ENCODE data around the gene CD93.

CD93 gene

GRCh38 chr20:23095499-23095898, 9.4 kb upstream of the CD93 start:
- H3K9ac ChIP-seq (ENCODE audit: low read length): no peak overlapping the region
- H3K4me1 ChIP-seq (ENCODE audit: insufficient read depth, low read length): no peaks in the 10 kb centered on the region
- H3K27ac ChIP-seq (ENCODE audit: low read depth, low read length): no peak overlapping the region
- no peaks in the 10 kb centered on the region for H3K9me3 ChIP-seq (ENCODE audit: low read length)
- no peak overlapping the region for H3K4me3 ChIP-seq (ENCODE audit: low read depth in 1 of 2, low read length in 2 of 2)
- no peaks in the 10 kb centered on the region for H3K36me3 ChIP-seq (ENCODE audit: insufficient read depth, low read length)
- H3K27me3 ChIP-seq (ENCODE audit: control insufficient read depth in 1 of 2, insufficient read depth in 2 of 2, low read length in 2 of 2): no peaks in the 10 kb centered on the region

- Histone ChIP-seq H3K9ac (ENCODE audit: low read length) (no peak overlapping the region), H3K4me1 (ENCODE audit: insufficient read depth, low read length) (no peaks in the 10 kb centered on the region), H3K27ac (ENCODE audit: low read depth, low read length) (no peak overlapping the region), H3K27me3 (ENCODE audit: control insufficient read depth in 1 of 2, insufficient read depth in 2 of 2, low read length in 2 of 2) (no peaks in the 10 kb centered on the region), H3K4me3 (ENCODE audit: low read depth in 1 of 2, low read length in 2 of 2) (no peak overlapping the region), H3K9me3 (ENCODE audit: low read length) (no peaks in the 10 kb centered on the region), H3K36me3 (ENCODE audit: insufficient read depth, low read length) (no peaks in the 10 kb centered on the region)
Observed at GRCh38 chr20:23094927-23095326, 8.8 kb upstream of the CD93 start.

DNA sequence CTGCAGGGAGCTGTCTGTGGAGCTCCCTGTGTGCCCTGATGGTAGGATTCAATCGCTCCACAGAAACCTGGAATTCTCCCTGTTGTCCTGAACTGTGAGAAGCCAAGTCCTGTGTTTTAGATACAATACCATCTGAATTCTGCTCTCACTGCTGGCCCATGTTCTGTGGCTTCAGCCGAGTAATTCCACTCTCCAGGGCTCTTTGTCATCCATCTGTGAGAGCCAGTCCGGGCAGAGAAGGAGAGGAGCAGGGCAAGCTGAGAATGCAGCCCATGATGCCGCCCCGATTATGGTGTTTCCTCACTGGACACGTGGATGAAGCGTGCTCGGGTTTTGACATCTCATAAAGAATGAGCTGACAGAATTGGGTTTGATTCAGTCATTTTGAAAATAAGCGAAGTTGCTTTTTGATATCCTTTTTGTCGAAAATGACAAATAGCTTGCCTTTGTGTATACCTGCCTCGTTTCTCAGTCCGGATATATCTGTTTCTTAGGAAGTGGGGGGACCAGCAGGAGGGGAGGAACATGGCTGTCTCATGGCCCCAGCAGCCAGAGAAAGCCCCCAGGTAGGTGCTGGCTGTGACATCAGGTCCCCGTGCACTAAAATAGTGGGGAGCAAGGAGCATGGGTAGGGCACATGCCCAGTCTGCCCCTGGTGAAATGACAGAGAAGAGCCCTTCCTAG, 8.2 kb upstream of the CD93 start:
- Histone ChIP-seq H3K4me1 (ENCODE audit: insufficient read depth, low read length) (no peaks in the 10 kb centered on the region), H3K27ac (ENCODE audit: low read depth, low read length) (no peak overlapping the region), H3K27me3 (ENCODE audit: control insufficient read depth in 1 of 2, insufficient read depth in 2 of 2, low read length in 2 of 2) (no peaks in the 10 kb centered on the region), H3K9ac (ENCODE audit: low read length) (no peak overlapping the region), H3K4me3 (ENCODE audit: low read depth in 1 of 2, low read length in 2 of 2) (no peak overlapping the region), H3K9me3 (ENCODE audit: low read length) (no peaks in the 10 kb centered on the region), H3K36me3 (ENCODE audit: insufficient read depth, low read length) (no peaks in the 10 kb centered on the region)

GRCh38 chr20:23093613-23094012, 7.5 kb upstream of the CD93 start:
- H3K27ac ChIP-seq (ENCODE audit: low read depth, low read length): no peak overlapping the region
- no peaks in the 10 kb centered on the region for H3K27me3 ChIP-seq (ENCODE audit: control insufficient read depth in 1 of 2, insufficient read depth in 2 of 2, low read length in 2 of 2)

DNA sequence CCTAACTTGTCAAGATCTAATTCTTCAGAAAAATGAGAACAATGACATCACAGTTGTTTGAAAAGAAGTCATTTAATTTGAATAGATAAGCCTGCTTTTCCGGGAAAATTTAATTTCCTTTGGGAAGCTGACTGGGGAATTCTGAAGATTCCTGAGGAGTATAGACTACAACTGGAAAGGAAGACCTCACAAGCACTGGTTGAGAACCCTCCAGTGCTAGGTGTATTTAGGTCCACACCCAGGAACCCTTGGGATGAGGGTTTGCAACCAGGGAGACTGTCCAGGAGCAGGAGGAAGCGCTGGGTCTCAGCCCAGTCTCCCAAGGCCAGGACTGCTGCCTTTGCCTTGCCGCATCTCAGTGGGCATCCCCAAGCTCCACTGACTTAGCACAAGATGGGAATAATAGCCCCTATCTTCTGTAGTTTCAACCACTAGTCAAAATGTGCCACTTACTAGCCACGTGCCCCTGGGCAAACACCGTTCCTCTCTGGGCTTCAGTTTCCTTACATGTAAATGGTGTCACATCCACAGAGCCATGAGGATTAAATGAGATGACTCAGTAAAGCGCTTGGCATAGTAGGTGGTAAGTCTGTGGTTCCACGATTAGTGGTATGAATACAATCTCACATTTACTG, 6.9 kb upstream of the CD93 start:
- Histone ChIP-seq H3K27ac (ENCODE audit: low read depth, low read length) (no peak overlapping the region), H3K4me3 (ENCODE audit: low read depth in 1 of 2, low read length in 2 of 2) (no peak overlapping the region), H3K9ac (ENCODE audit: low read length) (no peak overlapping the region), H3K36me3 (ENCODE audit: insufficient read depth, low read length) (no peaks in the 10 kb centered on the region), H3K4me1 (ENCODE audit: insufficient read depth, low read length) (no peaks in the 10 kb centered on the region), H3K27me3 (ENCODE audit: control insufficient read depth in 1 of 2, insufficient read depth in 2 of 2, low read length in 2 of 2) (no peaks in the 10 kb centered on the region), H3K9me3 (ENCODE audit: low read length) (no peaks in the 10 kb centered on the region)

More at GRCh38 chr20:23093613-23094012, 7.5 kb upstream of the CD93 start:
- Histone ChIP-seq H3K36me3 (ENCODE audit: insufficient read depth, low read length) (no peaks in the 10 kb centered on the region), H3K9ac (ENCODE audit: low read length) (no peak overlapping the region), H3K4me3 (ENCODE audit: low read depth in 1 of 2, low read length in 2 of 2) (no peak overlapping the region), H3K4me1 (ENCODE audit: insufficient read depth, low read length) (no peaks in the 10 kb centered on the region), H3K9me3 (ENCODE audit: low read length) (no peaks in the 10 kb centered on the region)

- Histone ChIP-seq H3K4me1 (ENCODE audit: insufficient read depth, low read length) (no peaks in the 10 kb centered on the region), H3K27me3 (ENCODE audit: control insufficient read depth in 1 of 2, insufficient read depth in 2 of 2, low read length in 2 of 2) (no peaks in the 10 kb centered on the region), H3K27ac (ENCODE audit: low read depth, low read length) (no peak overlapping the region), H3K9me3 (ENCODE audit: low read length) (no peaks in the 10 kb centered on the region), H3K9ac (ENCODE audit: low read length) (no peak overlapping the region), H3K36me3 (ENCODE audit: insufficient read depth, low read length) (no peaks in the 10 kb centered on the region), H3K4me3 (ENCODE audit: low read depth in 1 of 2, low read length in 2 of 2) (no peak overlapping the region)
Observed at GRCh38 chr20:23092384-23092756, 6.2 kb upstream of the CD93 start.

DNA sequence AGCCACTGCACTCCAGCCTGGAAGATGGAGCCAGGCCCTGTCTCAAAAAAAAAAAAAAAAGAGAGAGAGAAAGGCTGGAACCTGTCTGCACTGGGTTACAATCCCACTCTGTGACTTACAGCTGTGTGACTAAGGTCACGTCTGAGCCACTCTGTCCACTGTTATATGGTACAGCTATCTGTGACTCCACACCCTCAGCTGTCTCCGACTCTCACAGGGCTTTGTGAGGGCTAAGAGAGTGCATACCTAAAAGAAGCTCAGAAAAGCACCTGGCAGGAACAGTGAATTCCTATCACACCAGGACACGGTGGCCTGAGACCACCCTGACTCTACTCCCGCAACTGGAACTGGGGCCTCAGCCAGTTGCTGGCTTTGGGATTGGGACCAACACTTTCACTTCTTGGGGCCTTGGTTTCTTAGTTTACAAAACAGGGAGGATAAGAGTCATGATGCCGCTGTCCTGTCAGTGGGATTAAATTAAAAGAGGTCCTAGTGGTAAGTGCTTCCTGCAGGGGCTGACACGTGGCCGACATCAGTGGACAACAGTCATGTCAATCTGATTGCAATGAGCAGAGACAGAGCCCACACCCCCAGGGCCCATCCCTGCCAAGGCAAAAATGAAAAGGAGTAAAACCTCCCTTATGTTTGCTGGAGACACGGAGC, 5.7 kb upstream of the CD93 start:
- Histone ChIP-seq H3K4me3 (ENCODE audit: low read depth in 1 of 2, low read length in 2 of 2) (no peak overlapping the region), H3K27me3 (ENCODE audit: control insufficient read depth in 1 of 2, insufficient read depth in 2 of 2, low read length in 2 of 2) (no peaks in the 10 kb centered on the region), H3K36me3 (ENCODE audit: insufficient read depth, low read length) (no peaks in the 10 kb centered on the region), H3K9me3 (ENCODE audit: low read length) (no peaks in the 10 kb centered on the region), H3K4me1 (ENCODE audit: insufficient read depth, low read length) (peaks cover under 1% of the 10 kb centered on the region), H3K9ac (ENCODE audit: low read length) (no peak overlapping the region), H3K27ac (ENCODE audit: low read depth, low read length) (no peak overlapping the region)

DNA sequence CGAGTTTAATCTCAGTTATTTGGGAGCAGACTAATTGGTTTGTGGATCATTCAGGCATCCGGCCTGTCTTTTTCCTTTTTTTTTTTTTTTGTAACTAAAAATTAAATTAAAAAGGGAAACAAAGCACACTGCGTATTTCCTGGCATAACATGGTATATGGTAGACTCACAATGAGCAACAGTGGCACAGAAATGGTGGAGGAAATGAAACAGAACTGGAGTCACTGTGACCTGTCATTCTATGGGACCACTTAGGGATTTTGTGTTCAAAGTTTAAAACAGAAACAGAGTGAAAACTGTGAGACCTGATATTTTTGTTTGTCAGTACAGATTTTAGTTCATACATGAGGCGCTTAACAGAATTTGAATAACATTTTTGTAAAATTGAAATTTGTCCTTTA, 4.8 kb upstream of the CD93 start:
- no peak overlapping the region for H3K27ac ChIP-seq (ENCODE audit: low read depth, low read length)
- H3K9me3 ChIP-seq (ENCODE audit: low read length): no peaks in the 10 kb centered on the region
- no peak overlapping the region for H3K9ac ChIP-seq (ENCODE audit: low read length)
- peaks cover 7% of the 10 kb centered on the region for H3K4me1 ChIP-seq (ENCODE audit: insufficient read depth, low read length)
- H3K36me3 ChIP-seq (ENCODE audit: insufficient read depth, low read length): no peaks in the 10 kb centered on the region
- no peak overlapping the region for H3K4me3 ChIP-seq (ENCODE audit: low read depth in 1 of 2, low read length in 2 of 2)
- no peaks in the 10 kb centered on the region for H3K27me3 ChIP-seq (ENCODE audit: control insufficient read depth in 1 of 2, insufficient read depth in 2 of 2, low read length in 2 of 2)

GRCh38 chr20:23090147-23090546, 4.0 kb upstream of the CD93 start:
- no peaks in the 10 kb centered on the region for H3K27me3 ChIP-seq (ENCODE audit: control insufficient read depth in 1 of 2, insufficient read depth in 2 of 2, low read length in 2 of 2)
- no peaks in the 10 kb centered on the region for H3K9me3 ChIP-seq (ENCODE audit: low read length)
- H3K4me3 ChIP-seq (ENCODE audit: low read depth in 1 of 2, low read length in 2 of 2): no peak overlapping the region
- peaks cover 7% of the 10 kb centered on the region for H3K4me1 ChIP-seq (ENCODE audit: insufficient read depth, low read length)
- no peaks in the 10 kb centered on the region for H3K36me3 ChIP-seq (ENCODE audit: insufficient read depth, low read length)
- no peak overlapping the region for H3K9ac ChIP-seq (ENCODE audit: low read length)
- H3K27ac ChIP-seq (ENCODE audit: low read depth, low read length): no peak overlapping the region

DNA sequence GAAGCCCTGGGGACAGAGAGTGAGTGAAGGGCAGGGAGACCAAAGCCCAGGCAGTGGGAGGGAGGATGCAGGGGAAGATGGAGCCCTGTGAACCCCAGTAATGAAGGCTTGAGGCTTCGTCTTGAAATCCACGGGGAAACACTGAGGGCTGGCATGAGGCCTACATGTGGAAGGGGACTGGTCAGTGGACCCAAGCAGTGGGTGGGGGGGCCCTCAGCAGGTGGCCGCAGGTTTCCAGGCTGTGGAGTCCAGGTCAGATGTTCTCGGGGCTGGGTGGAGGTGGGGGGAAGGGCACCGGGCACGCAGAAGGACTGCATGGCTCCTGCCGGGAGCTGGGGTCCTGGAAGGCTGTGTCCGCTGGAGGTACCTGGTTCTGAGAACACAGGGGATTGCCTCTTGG, 2.7 kb upstream of the CD93 start:
- H3K27ac ChIP-seq (ENCODE audit: low read depth, low read length): no peak overlapping the region
- no peaks in the 10 kb centered on the region for H3K9me3 ChIP-seq (ENCODE audit: low read length)
- H3K36me3 ChIP-seq (ENCODE audit: insufficient read depth, low read length): no peaks in the 10 kb centered on the region
- H3K27me3 ChIP-seq (ENCODE audit: control insufficient read depth in 1 of 2, insufficient read depth in 2 of 2, low read length in 2 of 2): no peaks in the 10 kb centered on the region
- H3K9ac ChIP-seq (ENCODE audit: low read length): no peak overlapping the region
- peaks cover 7% of the 10 kb centered on the region for H3K4me1 ChIP-seq (ENCODE audit: insufficient read depth, low read length)
- no peak overlapping the region for H3K4me3 ChIP-seq (ENCODE audit: low read depth in 1 of 2, low read length in 2 of 2)

DNA sequence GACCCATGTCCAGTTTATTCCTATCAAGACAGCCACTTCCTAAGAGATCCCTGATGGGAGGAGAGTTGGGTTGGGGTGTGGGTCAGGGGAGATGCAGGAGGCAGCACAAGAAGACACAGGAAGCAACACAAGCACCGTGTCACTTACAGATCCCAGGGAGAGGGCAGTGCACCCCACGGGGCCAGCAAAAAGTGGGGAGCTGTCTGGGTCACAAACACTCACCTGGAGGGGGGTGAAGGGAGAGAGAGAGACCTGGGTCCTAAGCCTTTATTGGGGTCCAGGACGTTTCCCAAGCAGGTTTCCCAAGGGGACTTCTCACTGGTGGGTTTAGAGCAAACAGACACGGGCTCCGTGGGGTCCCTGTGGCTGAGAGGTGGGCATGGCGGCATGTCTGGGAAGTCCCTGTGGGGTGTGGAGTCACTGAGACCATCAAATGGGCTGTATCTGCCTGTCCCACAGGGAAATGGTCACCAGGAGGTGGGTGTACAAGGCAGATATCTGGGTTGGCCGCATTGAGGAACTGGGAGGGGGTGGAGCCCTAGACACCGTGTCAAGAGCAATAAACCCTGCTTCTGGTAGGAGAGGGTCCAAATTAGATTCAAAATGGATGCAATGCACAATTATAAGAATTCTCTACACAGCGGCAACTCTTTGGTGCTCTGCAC, 1.6 kb upstream of the CD93 start:
- Histone ChIP-seq H3K36me3 (ENCODE audit: insufficient read depth, low read length) (no peaks in the 10 kb centered on the region), H3K27me3 (ENCODE audit: control insufficient read depth in 1 of 2, insufficient read depth in 2 of 2, low read length in 2 of 2) (no peaks in the 10 kb centered on the region), H3K27ac (ENCODE audit: low read depth, low read length) (no peak overlapping the region), H3K4me1 (ENCODE audit: insufficient read depth, low read length) (peaks cover 7% of the 10 kb centered on the region), H3K9ac (ENCODE audit: low read length) (no peak overlapping the region), H3K4me3 (ENCODE audit: low read depth in 1 of 2, low read length in 2 of 2) (no peak overlapping the region), H3K9me3 (ENCODE audit: low read length) (no peaks in the 10 kb centered on the region)
